ENCODE results near the gene ADAMTSL3.

ADAMTSL3 gene

DNA sequence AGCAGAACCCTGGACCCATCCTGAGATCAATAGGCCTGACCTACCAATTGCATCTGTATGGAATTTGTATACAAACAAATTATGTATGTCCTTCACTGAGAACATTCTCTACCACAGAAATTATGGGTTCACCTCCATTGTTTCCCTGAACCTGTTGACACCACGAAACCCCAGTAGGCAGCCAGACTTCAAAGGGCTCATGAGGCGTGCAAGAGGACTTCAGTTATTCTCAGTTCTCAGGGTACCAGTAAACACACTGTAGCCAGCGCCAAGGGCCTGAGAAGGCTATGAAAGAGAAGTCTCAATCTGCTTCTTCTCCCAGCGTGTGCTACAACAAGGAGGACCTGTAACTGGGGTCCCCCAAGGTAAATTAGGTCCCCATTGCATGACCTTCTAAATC is 326.7 kb downstream of the ADAMTSL3 start:
- no peak for DNase-seq (ENCODE audit: low read depth)

DNA sequence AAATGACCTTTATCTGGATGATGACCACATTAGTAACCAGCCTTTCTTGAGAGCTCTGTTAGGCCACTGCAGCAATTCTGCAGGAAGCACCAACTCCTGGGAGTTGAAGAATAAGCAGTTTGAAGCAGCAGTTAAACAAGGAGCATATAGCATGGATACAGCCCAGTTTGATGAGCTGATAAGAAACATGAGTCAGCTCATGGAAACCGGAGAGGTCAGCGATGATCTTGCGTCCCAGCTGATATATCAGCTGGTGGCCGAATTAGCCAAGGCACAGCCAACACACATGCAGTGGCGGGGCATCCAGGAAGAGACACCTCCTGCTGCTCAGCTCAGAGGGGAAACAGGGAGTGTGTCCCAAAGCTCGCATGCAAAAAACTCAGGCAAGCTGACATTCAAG is 328.8 kb downstream of the ADAMTSL3 start:
- no peak for DNase-seq (ENCODE audit: low read depth)

GRCh38 chr15:83983634-83984458 is 329.9 kb downstream of the ADAMTSL3 start:
- peak; percentile 17 for DNase-seq (ENCODE audit: low read depth)

DNA sequence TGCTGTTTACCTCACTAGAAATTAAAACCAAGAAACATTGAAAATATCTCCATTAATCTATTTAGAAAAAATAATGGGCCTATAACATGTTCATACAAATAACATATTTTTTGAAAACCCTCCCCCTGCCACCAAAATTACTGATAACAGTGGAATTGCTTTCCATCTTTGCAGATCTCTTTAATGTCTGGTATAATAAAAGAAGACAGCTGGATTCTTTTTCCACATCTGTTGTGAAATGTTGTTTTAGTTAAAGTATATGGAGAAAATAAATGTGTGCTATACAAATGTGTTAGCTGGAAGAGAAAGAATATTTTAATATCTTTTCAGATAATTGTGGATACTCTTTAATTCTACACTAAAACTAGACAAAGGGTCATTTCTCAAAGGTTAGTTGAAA is 330.7 kb downstream of the ADAMTSL3 start:
- DNase-seq (ENCODE audit: low read depth): no peak

DNA sequence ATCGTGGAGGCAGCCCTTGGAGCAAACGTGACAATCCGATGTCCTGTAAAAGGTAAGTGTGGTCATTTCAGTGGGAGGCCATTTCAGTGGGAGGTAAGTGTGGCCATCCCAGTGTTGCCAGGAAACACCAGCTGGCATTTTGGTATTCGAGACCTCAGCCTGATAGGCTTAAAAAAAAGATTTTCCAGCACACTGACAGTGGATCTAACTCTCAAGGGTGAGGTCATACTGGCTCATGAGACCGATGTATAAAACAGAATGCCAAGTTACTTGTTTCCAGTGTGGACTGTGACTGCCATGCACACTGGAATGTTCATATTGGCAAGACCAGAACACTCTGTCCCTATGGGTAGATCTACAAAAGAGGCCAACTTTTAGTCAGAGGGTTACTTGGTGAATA is 337.2 kb downstream of the ADAMTSL3 start:
- DNase-seq (ENCODE audit: low read depth): no peak

- no peak for DNase-seq (ENCODE audit: low read depth)
Measured at GRCh38 chr15:83992324-83993031, 338.6 kb downstream of the ADAMTSL3 start.

- DNase-seq (ENCODE audit: low read depth): no peak
Measured at GRCh38 chr15:83993591-83993990, 339.7 kb downstream of the ADAMTSL3 start.

- peak; percentile 82 for DNase-seq (ENCODE audit: low read depth)
Measured at GRCh38 chr15:83998486-83998885, 344.6 kb downstream of the ADAMTSL3 start.

DNA sequence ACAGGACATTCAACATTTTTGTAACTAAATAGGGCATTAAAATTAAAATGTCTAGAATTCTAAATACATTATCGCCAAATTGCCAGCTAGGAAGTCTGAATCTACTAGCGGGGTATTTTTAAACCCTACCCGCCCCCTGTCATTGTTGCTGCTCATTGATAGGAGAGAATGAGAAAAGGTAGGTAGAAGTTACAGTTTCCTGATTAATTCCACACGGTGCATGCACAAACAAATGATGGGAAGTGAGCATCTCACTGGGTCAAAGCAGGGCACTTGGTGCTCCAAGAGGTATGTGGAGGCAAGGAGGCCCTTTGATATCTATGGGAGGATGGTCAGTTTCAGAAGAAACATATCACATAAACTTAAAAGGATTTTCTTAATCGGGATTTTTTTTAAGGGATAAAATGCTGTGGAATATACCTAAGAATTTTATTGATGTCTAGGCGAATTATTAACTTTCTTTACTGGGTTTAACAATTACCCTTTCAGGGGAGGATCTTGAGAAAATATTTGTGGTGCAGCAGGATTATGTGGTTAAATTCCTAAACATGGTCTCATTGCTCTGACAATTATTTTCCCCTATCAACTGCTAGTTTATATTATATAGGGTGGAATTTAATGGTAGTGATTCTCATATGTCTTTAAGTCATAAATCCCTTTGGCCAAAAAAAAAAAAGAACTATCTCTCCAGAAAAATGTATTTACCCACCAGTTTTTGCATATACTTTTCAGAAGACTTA is 345.6 kb downstream of the ADAMTSL3 start:
- peak; percentile 89 for DNase-seq (ENCODE audit: low read depth)

DNA sequence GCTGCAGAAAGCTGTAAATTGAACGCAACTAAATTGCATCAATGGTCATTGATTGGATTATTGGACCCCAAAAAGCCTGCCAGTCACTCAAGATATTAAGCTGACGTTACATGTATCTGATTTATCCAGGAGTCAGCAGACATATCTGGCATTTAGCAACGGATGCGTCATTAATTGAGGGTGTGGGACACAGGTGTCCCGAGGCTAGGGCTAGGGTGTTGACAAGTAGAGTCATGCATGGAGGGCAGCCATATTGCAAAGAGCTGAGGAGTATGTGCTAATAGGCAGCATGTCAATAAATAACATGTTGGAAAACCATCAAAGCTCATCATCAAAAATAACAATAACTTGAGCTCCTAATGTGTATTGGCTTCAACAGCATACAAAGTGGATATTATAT is 347.1 kb downstream of the ADAMTSL3 start:
- no peak for DNase-seq (ENCODE audit: low read depth)

DNA sequence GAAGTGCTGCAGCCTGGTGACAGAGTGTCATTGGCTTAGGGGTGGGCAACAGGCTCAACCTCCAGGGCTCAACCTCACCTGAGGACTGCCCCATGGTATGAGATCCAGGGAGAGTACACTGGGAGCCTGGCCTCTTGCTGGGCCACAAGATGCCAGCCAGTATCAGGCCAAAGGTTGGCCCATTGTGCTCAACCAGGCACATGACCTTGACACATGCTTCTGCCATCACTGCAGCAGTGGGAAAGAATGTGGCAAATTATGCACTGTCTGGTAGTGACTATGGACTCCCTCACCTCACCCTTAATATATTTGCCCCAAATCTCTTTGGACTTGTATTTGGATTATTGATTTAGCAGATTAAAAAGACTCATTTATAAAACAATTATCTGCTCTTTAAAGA is 347.7 kb downstream of the ADAMTSL3 start:
- DNase-seq (ENCODE audit: low read depth): no peak

- no peak for DNase-seq (ENCODE audit: low read depth)
Measured at GRCh38 chr15:84003791-84004503, 350.0 kb downstream of the ADAMTSL3 start.

- peak; percentile 26 for DNase-seq (ENCODE audit: low read depth)
Measured at GRCh38 chr15:84006421-84006820, 352.5 kb downstream of the ADAMTSL3 start.

GRCh38 chr15:84009616-84010015 is 355.7 kb downstream of the ADAMTSL3 start:
- no peak for DNase-seq (ENCODE audit: low read depth)

GRCh38 chr15:84010246-84010645 is 356.3 kb downstream of the ADAMTSL3 start:
- DNase-seq (ENCODE audit: low read depth): no peak

DNA sequence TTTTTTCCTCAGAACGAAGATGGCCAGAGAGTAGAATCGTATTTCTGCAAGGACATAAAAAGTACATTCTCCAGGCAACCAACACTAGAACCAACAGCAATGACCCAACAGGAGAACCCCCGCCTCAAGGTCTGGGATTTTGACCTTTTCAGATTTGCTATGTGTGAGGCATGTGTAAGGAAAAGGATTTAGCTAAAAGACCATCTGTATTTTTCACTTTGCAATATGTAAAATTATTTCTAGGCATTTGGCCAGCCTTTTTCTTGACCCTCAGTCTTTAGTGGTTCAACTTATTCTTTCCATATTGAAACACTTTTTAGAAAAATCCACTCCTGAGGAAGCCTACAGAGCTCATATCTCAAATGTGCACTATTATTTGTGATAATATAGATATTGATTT is 362.4 kb downstream of the ADAMTSL3 start:
- DNase-seq (ENCODE audit: low read depth): no peak

DNA sequence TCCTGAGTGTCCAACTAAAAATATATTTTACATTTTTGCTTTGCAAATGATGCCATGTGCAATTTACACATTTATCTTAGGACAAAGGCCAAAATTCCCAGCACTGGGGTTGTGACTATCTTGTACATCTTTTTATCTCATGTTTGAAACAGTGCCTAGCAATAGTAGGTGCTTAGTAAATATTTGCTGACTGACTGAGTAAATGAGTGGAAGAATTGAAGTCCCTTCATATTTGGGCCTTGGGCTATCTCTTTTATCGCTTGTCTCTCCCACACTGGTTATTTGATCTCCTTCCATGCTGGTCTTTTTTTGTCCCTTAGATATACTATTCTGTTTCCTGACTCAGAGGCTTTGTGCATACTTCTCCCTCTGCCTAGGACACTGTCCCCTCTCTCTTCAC is 368.6 kb downstream of the ADAMTSL3 start:
- DNase-seq (ENCODE audit: low read depth): no peak

DNA sequence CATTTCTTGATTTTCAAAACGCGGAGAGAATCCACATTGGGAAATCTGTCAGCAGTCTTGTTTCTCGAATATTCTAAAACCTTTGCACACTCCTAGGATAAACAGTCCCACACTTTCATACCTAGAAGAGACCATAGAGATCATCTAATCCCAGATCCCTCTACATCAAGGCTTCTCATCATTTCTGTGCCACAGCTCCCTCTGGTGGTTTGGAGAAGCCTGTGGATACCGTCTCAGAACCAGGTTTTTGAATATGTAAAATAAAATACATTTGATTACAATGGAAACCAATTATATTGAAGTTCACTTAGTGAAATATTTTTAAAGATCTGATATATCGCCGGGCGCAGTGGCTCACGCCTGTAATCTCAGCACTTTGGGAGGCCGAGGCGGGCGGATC is 369.7 kb downstream of the ADAMTSL3 start:
- DNase-seq (ENCODE audit: low read depth): peak; percentile 49

GRCh38 chr15:84033793-84034553 is 380.1 kb downstream of the ADAMTSL3 start:
- peak; percentile 52 for DNase-seq (ENCODE audit: low read depth)

GRCh38 chr15:84034578-84035398 is 380.9 kb downstream of the ADAMTSL3 start:
- peak; percentile 8 for DNase-seq (ENCODE audit: low read depth)

GRCh38 chr15:84035399-84035766 is 381.5 kb downstream of the ADAMTSL3 start:
- DNase-seq (ENCODE audit: low read depth): peak; percentile 72

All from iris pigment epithelial cell (primary cell).